ENCODE results near the gene COX14. TPM values are rescaled to one million over a fixed set of nuclear protein-coding genes. Genes with fewer than 3 reads are reported as not detected.
"Not testable (repeated sequence)": the region's sequence is repeated elsewhere in the genome, so short reads cannot be mapped to it uniquely, and the experiment has no call there.

COX14 gene
- total RNA-seq, 1 experiment from 2014 or later = 31.9 TPM

- no CpG with 5 or more reads among the region's 4 CpGs for WGBS (ENCODE audit: extremely low coverage, insufficient read length, low lambda C conversion rate)
- Histone ChIP-seq H2AK5ac (ENCODE audit: insufficient read length, low read length) (no peak overlapping the region), H3K79me2 (ENCODE audit: insufficient read depth, low read length) (no peaks in the 10 kb centered on the region; the same call in 1 of the 2 replicates)
Observed at GRCh38 chr12:50147281-50147680, 35.2 kb downstream of the COX14 start.

GRCh38 chr12:50148011-50148410, 36.0 kb downstream of the COX14 start:
- WGBS (ENCODE audit: extremely low coverage, insufficient read length, low lambda C conversion rate) = no CpG with 5 or more reads among the region's 6 CpGs
- H3K79me2 ChIP-seq (ENCODE audit: insufficient read depth, low read length); H3K27me3 ChIP-seq (ENCODE audit: insufficient read depth, low read length); H3K27ac ChIP-seq (ENCODE audit: insufficient read length, low read depth, low read length); H3K27ac Mint-ChIP-seq; H3K27me3 Mint-ChIP-seq (ENCODE audit: low read depth); H3K79me1 ChIP-seq (ENCODE audit: insufficient read depth, low read depth, low read length, poor library complexity, severe bottlenecking); H2BK120ac ChIP-seq (ENCODE audit: low read depth, low read length, poor library complexity, severe bottlenecking); H2BK20ac ChIP-seq (ENCODE audit: low read depth, low read length, poor library complexity, severe bottlenecking); H3T11ph ChIP-seq (ENCODE audit: low read length); DNase-seq; H2BK12ac ChIP-seq (ENCODE audit: insufficient read length, low read depth, low read length); H2AFZ ChIP-seq (ENCODE audit: low read length); H3K14ac ChIP-seq (ENCODE audit: insufficient read depth, low read length); H3K23ac ChIP-seq (ENCODE audit: insufficient read length, low read depth, low read length); H4K91ac ChIP-seq (ENCODE audit: insufficient read length, low read depth, low read length); H3K4me2 ChIP-seq (ENCODE audit: insufficient read depth, insufficient read length, low read length); H3K23me2 ChIP-seq (ENCODE audit: insufficient read length, low read depth, low read length, poor library complexity, severe bottlenecking); H4K5ac ChIP-seq (ENCODE audit: insufficient read length, low read depth, low read length); H3K18ac ChIP-seq (ENCODE audit: insufficient read length, low read depth, low read length); H2AK5ac ChIP-seq (ENCODE audit: insufficient read length, low read length); H4K8ac ChIP-seq (replicated peaks; ENCODE audit: insufficient read length, low read depth, low read length); H3K36me3 Mint-ChIP-seq (ENCODE audit: insufficient read depth in 1 of 3, low read depth in 3 of 3); H3K9me3 Mint-ChIP-seq; H4K20me1 ChIP-seq (ENCODE audit: control insufficient read depth, insufficient read depth, insufficient read length); H3K9ac ChIP-seq (ENCODE audit: extremely low read depth, insufficient read length, low read length); H3K4me3 Mint-ChIP-seq; H3K56ac ChIP-seq (ENCODE audit: insufficient read length, low read depth, low read length); H3K4me1 Mint-ChIP-seq; H3K4ac ChIP-seq (ENCODE audit: low read depth, low read length); H3K4me1 ChIP-seq (ENCODE audit: insufficient read depth, low read length); H3K9me3 ChIP-seq (ENCODE audit: control insufficient read depth, low read depth, low read length); H2BK15ac ChIP-seq (ENCODE audit: low read depth, low read length); H2BK5ac ChIP-seq (ENCODE audit: insufficient read length, low read length): not testable (repeated sequence)

More at GRCh38 chr12:50147281-50147680, 35.2 kb downstream of the COX14 start:
- H3K27ac Mint-ChIP-seq = no peak overlapping the region
- no peak for TF ChIP-seq CTCF (conservative IDR thresholded peaks at IDR 0.05)
- Histone ChIP-seq H3K56ac (ENCODE audit: insufficient read length, low read depth, low read length) (no peak overlapping the region), H4K20me1 (ENCODE audit: control insufficient read depth, insufficient read depth, insufficient read length) (no peaks in the 10 kb centered on the region), H3K9me3 (ENCODE audit: control insufficient read depth, low read depth, low read length) (no peaks in the 10 kb centered on the region), H3K14ac (ENCODE audit: insufficient read depth, low read length) (no peak overlapping the region), H2BK15ac (ENCODE audit: low read depth, low read length) (no peak overlapping the region), H3K9ac (ENCODE audit: extremely low read depth, insufficient read length, low read length) (no peak overlapping the region), H2BK12ac (ENCODE audit: insufficient read length, low read depth, low read length) (no peak overlapping the region), H3K4ac (ENCODE audit: low read depth, low read length) (no peak overlapping the region), H3K27ac (ENCODE audit: insufficient read length, low read depth, low read length) (no peak overlapping the region), H3K18ac (ENCODE audit: insufficient read length, low read depth, low read length) (no peak overlapping the region), H2BK120ac (ENCODE audit: low read depth, low read length, poor library complexity, severe bottlenecking) (no peak overlapping the region), H4K5ac (ENCODE audit: insufficient read length, low read depth, low read length) (no peak overlapping the region), H3K4me2 (ENCODE audit: insufficient read depth, insufficient read length, low read length) (no peak overlapping the region), H3K79me1 (ENCODE audit: insufficient read depth, low read depth, low read length, poor library complexity, severe bottlenecking) (peaks cover 3% of the 10 kb centered on the region), H2AFZ (ENCODE audit: low read length) (no peak overlapping the region), H2BK20ac (ENCODE audit: low read depth, low read length, poor library complexity, severe bottlenecking) (no peak overlapping the region), H4K8ac (replicated peaks; ENCODE audit: insufficient read length, low read depth, low read length) (no peak overlapping the region), H3K23ac (ENCODE audit: insufficient read length, low read depth, low read length) (no peak overlapping the region), H3K4me1 (ENCODE audit: insufficient read depth, low read length) (no peaks in the 10 kb centered on the region), H3K23me2 (ENCODE audit: insufficient read length, low read depth, low read length, poor library complexity, severe bottlenecking) (no peaks in the 10 kb centered on the region), H3T11ph (ENCODE audit: low read length) (no peak overlapping the region), H2BK5ac (ENCODE audit: insufficient read length, low read length) (no peak overlapping the region), H3K27me3 (ENCODE audit: insufficient read depth, low read length) (no peaks in the 10 kb centered on the region), H4K91ac (ENCODE audit: insufficient read length, low read depth, low read length) (no peak overlapping the region)
- no peaks in the 10 kb centered on the region for H3K27me3 Mint-ChIP-seq (ENCODE audit: low read depth)
- no peaks in the 10 kb centered on the region for H3K9me3 Mint-ChIP-seq
- DNase-seq = no peak
- H3K36me3 Mint-ChIP-seq (ENCODE audit: insufficient read depth in 1 of 3, low read depth in 3 of 3) = peaks cover 3 to 8% (median 6%) of the 10 kb centered on the region in 3 experiments; a peak in 3 of 7 replicates
- H3K4me3 Mint-ChIP-seq = no peak overlapping the region
- peaks cover 6 to 7% of the 10 kb centered on the region in 2 experiments; a peak in 3 of 4 replicates for H3K4me1 Mint-ChIP-seq

Measured in H9 (cell line).